Chondrocyte (in vitro differentiated cells): Measurements from ENCODE around the gene MEIS2. TPM values are rescaled to one million over a fixed set of nuclear protein-coding genes. Genes with fewer than 3 reads are reported as not detected.

Experiments
- DNase-seq: peaks from one replicate; pipeline ENCODE4 v3.0.0; 2021; ENCODE audit warnings: mixed read lengths, low spot score
- H3K27ac Mint-ChIP-seq: one replicate; pipeline ENCODE4 v1.8.0; 2021; ENCODE audit warnings: mild to moderate bottlenecking, moderate library complexity, mixed read lengths; ENCODE audit not compliant: unreplicated experiment
- H3K27me3 Mint-ChIP-seq: 2 replicates; pipeline ENCODE4 v1.8.0; 2021; ENCODE audit warnings: low read depth, mixed read lengths
- H3K36me3 Mint-ChIP-seq: 2 replicates; pipeline ENCODE4 v1.8.0; 2021; ENCODE audit warnings: low read depth, mixed read lengths
- H3K4me1 Mint-ChIP-seq: 2 replicates; pipeline ENCODE4 v1.8.0; 2021; ENCODE audit warnings: low read depth, mild to moderate bottlenecking, mixed read lengths
- H3K4me3 Mint-ChIP-seq: one replicate; pipeline ENCODE4 v1.8.0; 2021; ENCODE audit warnings: mild to moderate bottlenecking, moderate library complexity, mixed read lengths; ENCODE audit not compliant: unreplicated experiment
- H3K9me3 Mint-ChIP-seq: 2 replicates; pipeline ENCODE4 v1.8.0; 2021; ENCODE audit warnings: low read depth, mixed read lengths
- CTCF ChIP-seq: fragments of 200-600 bp; sonication (generic); IDR thresholded peaks from 2 replicates; pipeline ENCODE4 v1.5.0; 2021; ENCODE audit warnings: antibody characterized with exemption, mild to moderate bottlenecking, moderate library complexity
- total RNA-seq: library from RNA; stranded (reverse); gene quantifications from 3 replicates; pipeline ENCODE4 v1.2.1, GENCODE V29; 2021

The MEIS2 gene
- total RNA-seq, 1 donor from 2014 or later, result 28.3 TPM

- no peak for DNase-seq
- peaks cover 7% of the 10 kb centered on the region for H3K4me1 Mint-ChIP-seq
- no peaks in the 10 kb centered on the region for H3K27me3 Mint-ChIP-seq
- no peak overlapping the region for H3K4me3 Mint-ChIP-seq
- no peaks in the 10 kb centered on the region for H3K9me3 Mint-ChIP-seq
- H3K36me3 Mint-ChIP-seq, result peaks cover 2% of the 10 kb centered on the region
- TF ChIP-seq CTCF, result no peak
- H3K27ac Mint-ChIP-seq, result no peak overlapping the region
Measured at GRCh38 chr15:36966708-36967107, 133.6 kb downstream of the MEIS2 start.

- DNase-seq, result no peak
- peaks cover 10% of the 10 kb centered on the region for H3K4me1 Mint-ChIP-seq
- no peaks in the 10 kb centered on the region for H3K27me3 Mint-ChIP-seq
- no peaks in the 10 kb centered on the region for H3K9me3 Mint-ChIP-seq
- no peak for TF ChIP-seq CTCF
- peaks cover 2% of the 10 kb centered on the region for H3K36me3 Mint-ChIP-seq
- H3K4me3 Mint-ChIP-seq, result no peak overlapping the region
- H3K27ac Mint-ChIP-seq, result no peak overlapping the region
Measured at GRCh38 chr15:36965570-36966342, 134.6 kb downstream of the MEIS2 start.

GRCh38 chr15:36964626-36965025 lies 135.7 kb downstream of the MEIS2 start:
- no peak overlapping the region for H3K4me3 Mint-ChIP-seq
- DNase-seq, result no peak

GRCh38 chr15:36961956-36962355 lies 138.4 kb downstream of the MEIS2 start:
- no peak for TF ChIP-seq CTCF
- peaks cover 19% of the 10 kb centered on the region for H3K4me1 Mint-ChIP-seq
- no peak overlapping the region for H3K27ac Mint-ChIP-seq
- no peak for DNase-seq
- H3K27me3 Mint-ChIP-seq, result no peaks in the 10 kb centered on the region
- no peaks in the 10 kb centered on the region for H3K9me3 Mint-ChIP-seq
- H3K4me3 Mint-ChIP-seq, result no peak overlapping the region
- no peaks in the 10 kb centered on the region for H3K36me3 Mint-ChIP-seq

More at GRCh38 chr15:36964626-36965025, 135.7 kb downstream of the MEIS2 start:
- Mint-ChIP-seq H3K27ac (no peak overlapping the region), H3K27me3 (no peaks in the 10 kb centered on the region), H3K36me3 (peaks cover 2% of the 10 kb centered on the region), H3K9me3 (no peaks in the 10 kb centered on the region), H3K4me1 (peaks cover 19% of the 10 kb centered on the region)
- TF ChIP-seq CTCF, result no peak

- no peak for TF ChIP-seq CTCF
- no peak for DNase-seq
- Mint-ChIP-seq H3K36me3 (no peaks in the 10 kb centered on the region), H3K27ac (no peak overlapping the region), H3K27me3 (no peaks in the 10 kb centered on the region), H3K4me3 (no peak overlapping the region), H3K9me3 (no peaks in the 10 kb centered on the region), H3K4me1 (peaks cover 19% of the 10 kb centered on the region)
Measured at GRCh38 chr15:36960947-36961227, 139.5 kb downstream of the MEIS2 start.
